Stimulated activated naive CD8-positive, alpha-beta T cell treated with anti-CD3 and anti-CD28 coated beads, Interleukin-15, Interleukin-2, amounts not matched to agents 100 ng/mL and 50 ng/mL, for 24 hours (primary cell): ENCODE measurements around the gene ADAMTS12.

ENCODE experiments used
- H3K27ac Mint-ChIP-seq: one replicate; pipeline ENCODE4 v1.8.0; 2021; ENCODE audit warnings: mild to moderate bottlenecking, mixed read lengths
- H3K27me3 Mint-ChIP-seq: one replicate; pipeline ENCODE4 v1.8.0; 2021; ENCODE audit warnings: mixed read lengths
- H3K36me3 Mint-ChIP-seq: one replicate; pipeline ENCODE4 v1.8.0; 2021; ENCODE audit warnings: low read depth, mixed read lengths
- H3K4me1 Mint-ChIP-seq: one replicate; pipeline ENCODE4 v1.8.0; 2021; ENCODE audit warnings: low read depth, mixed read lengths
- H3K4me3 Mint-ChIP-seq: one replicate; pipeline ENCODE4 v1.8.0; 2021; ENCODE audit warnings: mild to moderate bottlenecking, mixed read lengths
- H3K9me3 Mint-ChIP-seq: one replicate; pipeline ENCODE4 v1.8.0; 2021; ENCODE audit warnings: mixed read lengths

Gene ADAMTS12

GRCh38 chr5:33891788-33892619 is at the start of gene ADAMTS12:
Gene ADAMTS12 (minus strand): TSS chr5:33891990. CDS start chr5:33891856, 134 bp downstream.
- Mint-ChIP-seq H3K27me3 (peaks cover 65% of the 10 kb centered on the region), H3K36me3 (no peaks in the 10 kb centered on the region), H3K4me3 (no peak within 1 kb of the TSS), H3K4me1 (peaks cover 6% of the 10 kb centered on the region), H3K27ac (no peak within 1 kb of the TSS), H3K9me3 (no peaks in the 10 kb centered on the region)

- Mint-ChIP-seq H3K4me1 (peaks cover 6% of the 10 kb centered on the region), H3K27me3 (peaks cover 49% of the 10 kb centered on the region), H3K9me3 (no peaks in the 10 kb centered on the region), H3K36me3 (no peaks in the 10 kb centered on the region), H3K4me3 (no peak overlapping the region), H3K27ac (no peak overlapping the region)
Observed at GRCh38 chr5:33941090-33941489, 49.3 kb upstream of the ADAMTS12 start.

GRCh38 chr5:33939556-33940262 is 47.9 kb upstream of the ADAMTS12 start:
- H3K4me3 Mint-ChIP-seq: no peak overlapping the region
- H3K27me3 Mint-ChIP-seq: peaks cover 52% of the 10 kb centered on the region
- H3K27ac Mint-ChIP-seq: no peak overlapping the region
- no peaks in the 10 kb centered on the region for H3K9me3 Mint-ChIP-seq
- H3K36me3 Mint-ChIP-seq: no peaks in the 10 kb centered on the region
- peaks cover 8% of the 10 kb centered on the region for H3K4me1 Mint-ChIP-seq

GRCh38 chr5:33938881-33939280 is 47.1 kb upstream of the ADAMTS12 start:
- Mint-ChIP-seq H3K27ac (no peak overlapping the region), H3K9me3 (no peaks in the 10 kb centered on the region), H3K27me3 (peaks cover 52% of the 10 kb centered on the region), H3K36me3 (no peaks in the 10 kb centered on the region), H3K4me1 (peaks cover 8% of the 10 kb centered on the region), H3K4me3 (no peak overlapping the region)

- peaks cover 8% of the 10 kb centered on the region for H3K4me1 Mint-ChIP-seq
- H3K4me3 Mint-ChIP-seq: no peak overlapping the region
- H3K27me3 Mint-ChIP-seq: peaks cover 52% of the 10 kb centered on the region
- no peaks in the 10 kb centered on the region for H3K36me3 Mint-ChIP-seq
- H3K9me3 Mint-ChIP-seq: no peaks in the 10 kb centered on the region
- no peak overlapping the region for H3K27ac Mint-ChIP-seq
Observed at GRCh38 chr5:33938507-33938796, 46.7 kb upstream of the ADAMTS12 start.

GRCh38 chr5:33937707-33938506 is 46.1 kb upstream of the ADAMTS12 start:
- Mint-ChIP-seq H3K36me3 (no peaks in the 10 kb centered on the region), H3K27me3 (peaks cover 52% of the 10 kb centered on the region), H3K9me3 (no peaks in the 10 kb centered on the region), H3K4me1 (peaks cover 8% of the 10 kb centered on the region), H3K27ac (no peak overlapping the region), H3K4me3 (no peak overlapping the region)

- Mint-ChIP-seq H3K4me3 (no peak overlapping the region), H3K4me1 (peaks cover 8% of the 10 kb centered on the region), H3K36me3 (no peaks in the 10 kb centered on the region), H3K27ac (no peak overlapping the region), H3K9me3 (no peaks in the 10 kb centered on the region), H3K27me3 (peaks cover 52% of the 10 kb centered on the region)
Observed at GRCh38 chr5:33937017-33937706, 45.4 kb upstream of the ADAMTS12 start.

- Mint-ChIP-seq H3K27me3 (peaks cover 59% of the 10 kb centered on the region), H3K36me3 (no peaks in the 10 kb centered on the region), H3K27ac (no peak within 1 kb of the TSS), H3K4me3 (no peak within 1 kb of the TSS), H3K4me1 (peaks cover 8% of the 10 kb centered on the region), H3K9me3 (no peaks in the 10 kb centered on the region)
Observed at GRCh38 chr5:33936381-33937016, 44.7 kb upstream of the ADAMTS12 start, which contains the start of gene RXFP3. Gene RXFP3 (plus strand): TSS chr5:33936386. CDS start chr5:33936741, 355 bp downstream.

GRCh38 chr5:33936004-33936380 is 44.2 kb upstream of the ADAMTS12 start:
- Mint-ChIP-seq H3K27me3 (peaks cover 57% of the 10 kb centered on the region), H3K9me3 (no peaks in the 10 kb centered on the region), H3K4me1 (peaks cover 8% of the 10 kb centered on the region), H3K27ac (no peak overlapping the region), H3K36me3 (no peaks in the 10 kb centered on the region), H3K4me3 (no peak overlapping the region)

GRCh38 chr5:33934176-33934575 is 42.4 kb upstream of the ADAMTS12 start:
- H3K27ac Mint-ChIP-seq: no peak overlapping the region
- H3K4me1 Mint-ChIP-seq: peaks cover 8% of the 10 kb centered on the region
- no peak overlapping the region for H3K4me3 Mint-ChIP-seq

GRCh38 chr5:33933723-33934169 is 42.0 kb upstream of the ADAMTS12 start:
- H3K27ac Mint-ChIP-seq: no peak overlapping the region
- H3K9me3 Mint-ChIP-seq: no peaks in the 10 kb centered on the region
- H3K27me3 Mint-ChIP-seq: peaks cover 39% of the 10 kb centered on the region
- no peak overlapping the region for H3K4me3 Mint-ChIP-seq
- H3K4me1 Mint-ChIP-seq: peaks cover 8% of the 10 kb centered on the region
- no peaks in the 10 kb centered on the region for H3K36me3 Mint-ChIP-seq

More at GRCh38 chr5:33934176-33934575, 42.4 kb upstream of the ADAMTS12 start:
- peaks cover 43% of the 10 kb centered on the region for H3K27me3 Mint-ChIP-seq
- H3K36me3 Mint-ChIP-seq: no peaks in the 10 kb centered on the region
- H3K9me3 Mint-ChIP-seq: no peaks in the 10 kb centered on the region

GRCh38 chr5:33931136-33931535 is 39.3 kb upstream of the ADAMTS12 start:
- Mint-ChIP-seq H3K4me1 (peaks cover 3% of the 10 kb centered on the region), H3K27ac (no peak overlapping the region), H3K36me3 (no peaks in the 10 kb centered on the region), H3K4me3 (no peak overlapping the region), H3K27me3 (peaks cover 22% of the 10 kb centered on the region), H3K9me3 (no peaks in the 10 kb centered on the region)

GRCh38 chr5:33929925-33930690 is 38.3 kb upstream of the ADAMTS12 start:
- H3K36me3 Mint-ChIP-seq: no peaks in the 10 kb centered on the region
- no peaks in the 10 kb centered on the region for H3K9me3 Mint-ChIP-seq
- H3K27me3 Mint-ChIP-seq: peaks cover 13% of the 10 kb centered on the region
- no peaks in the 10 kb centered on the region for H3K4me1 Mint-ChIP-seq
- H3K27ac Mint-ChIP-seq: no peak overlapping the region
- no peak overlapping the region for H3K4me3 Mint-ChIP-seq
